Fibroblast of lung (primary cell): ENCODE data around the gene DIS3L2. TPM values are rescaled to one million over a fixed set of nuclear protein-coding genes. Genes with fewer than 3 reads are reported as not detected.
A peak's percentile ranks its signal among the peaks of the same experiment; 100 is the strongest.

Experiments used
- DNase-seq, 2 donors: peaks; one replicate each; pipeline versions ENCODE4 v3.0.0 to v3.0.0-alpha.2; 2010; ENCODE audit warnings: low read depth in 2 of 2
- H2AFZ ChIP-seq: 2 replicates; pipeline ENCODE4 v1.5.1; 2012; ENCODE audit warnings: low read length, control low read depth, inconsistent platforms
- H3K27ac ChIP-seq: 2 replicates; pipeline ENCODE4 v1.5.1; 2011; ENCODE audit warnings: low read length, control low read depth; ENCODE audit not compliant: insufficient read depth
- H3K27me3 ChIP-seq: 2 replicates; pipeline ENCODE4 v1.5.1; 2011; ENCODE audit warnings: mild to moderate bottlenecking, low read length; ENCODE audit not compliant: control insufficient read depth, insufficient read depth
- H3K36me3 ChIP-seq: 2 replicates; pipeline ENCODE4 v1.5.1; 2011; ENCODE audit warnings: low read length; ENCODE audit not compliant: control insufficient read depth, insufficient read depth
- H3K4me1 ChIP-seq: 2 replicates; pipeline ENCODE4 v1.5.1; 2011; ENCODE audit warnings: low read length; ENCODE audit not compliant: control insufficient read depth, insufficient read depth; ENCODE audit errors: extremely low read depth
- H3K4me2 ChIP-seq: 2 replicates; pipeline ENCODE4 v1.5.1; 2011; ENCODE audit warnings: low read length, control low read depth; ENCODE audit not compliant: insufficient read depth; ENCODE audit errors: extremely low read depth
- H3K4me3 ChIP-seq, 4 experiments: fragments of 200-600 bp in 1 of 4; sonication (generic) in 1 of 4; replicated peaks in 1 of 4; 2 replicates each; pipeline ENCODE4 v1.5.1; 2011 to 2016; ENCODE audit warnings: low read length in 4 of 4, low read depth in 3 of 4, mild to moderate bottlenecking in 3 of 4, control low read depth in 2 of 4, inconsistent platforms in 1 of 4, mixed read lengths in 1 of 4; ENCODE audit not compliant: insufficient read depth in 1 of 4; ENCODE audit errors: control extremely low read depth in 1 of 4
- H3K79me2 ChIP-seq: 2 replicates; pipeline ENCODE4 v1.5.1; 2012; ENCODE audit warnings: mild to moderate bottlenecking, low read length, inconsistent platforms; ENCODE audit not compliant: control insufficient read depth, insufficient read depth
- H3K9ac ChIP-seq: 2 replicates; pipeline ENCODE4 v1.5.1; 2011; ENCODE audit warnings: mild to moderate bottlenecking, low read length, control low read depth; ENCODE audit not compliant: insufficient read depth
- H3K9me3 ChIP-seq: 2 replicates; pipeline ENCODE4 v1.5.1; 2012; ENCODE audit warnings: low read depth, low read length; ENCODE audit not compliant: control insufficient read depth, insufficient read depth
- H4K20me1 ChIP-seq: 2 replicates; pipeline ENCODE4 v1.5.1; 2011; ENCODE audit warnings: low read length; ENCODE audit not compliant: control insufficient read depth, insufficient read depth; ENCODE audit errors: extremely low read depth
- EZH2 ChIP-seq: IDR thresholded peaks from 2 replicates; pipeline ENCODE4 v1.5.1; 2012; ENCODE audit warnings: low read length, control low read depth, mild to moderate bottlenecking; ENCODE audit errors: missing control alignments
- polyA plus RNA-seq, 2 donors: library from polyadenylated mRNA; depleted of rRNA in 1 of 2; stranded (reverse) in 1 of 2; unstranded in 1 of 2; fragments of >200 nt; gene quantifications; 2 replicates each; pipeline ENCODE4 v1.2.1, GENCODE V29; 2011 to 2012; ENCODE audit warnings: missing spikeins in 1 of 2
- total RNA-seq: library from RNA; depleted of rRNA; stranded (reverse); fragments of >200 nt; gene quantifications from 2 replicates; pipeline ENCODE4 v1.2.1, GENCODE V29; 2014
- TF ChIP-seq, protein P1 (sequence below), 2 donors: IDR thresholded peaks in 1 of 2; conservative IDR thresholded peaks in 1 of 2; 1 replicate in 1 of 2; 2 replicates in 1 of 2; pipeline ENCODE4 v1.5.1; 2011 to 2012; ENCODE audit warnings: low read length in 2 of 2, control low read depth in 1 of 2, inconsistent platforms in 1 of 2, low read depth in 1 of 2, mild to moderate bottlenecking in 1 of 2

DIS3L2 gene
- total and polyA plus RNA-seq, 2 donors (not counting 1 experiment from before 2014, with no cell fraction given): 5.2 to 15.2 TPM

- Histone ChIP-seq H3K27me3 (no peaks in the 10 kb centered on the region), H3K4me1 (no peaks in the 10 kb centered on the region), H2AFZ (no peak overlapping the region), H3K4me2 (no peak overlapping the region), H3K9me3 (no peaks in the 10 kb centered on the region), H3K79me2 (no peaks in the 10 kb centered on the region), H3K9ac (no peak overlapping the region), H4K20me1 (no peaks in the 10 kb centered on the region), H3K27ac (no peak overlapping the region), H3K4me3 (no peak overlapping the region), H3K36me3 (no peaks in the 10 kb centered on the region)
- TF ChIP-seq EZH2: no peak
- TF ChIP-seq, protein P1, sequence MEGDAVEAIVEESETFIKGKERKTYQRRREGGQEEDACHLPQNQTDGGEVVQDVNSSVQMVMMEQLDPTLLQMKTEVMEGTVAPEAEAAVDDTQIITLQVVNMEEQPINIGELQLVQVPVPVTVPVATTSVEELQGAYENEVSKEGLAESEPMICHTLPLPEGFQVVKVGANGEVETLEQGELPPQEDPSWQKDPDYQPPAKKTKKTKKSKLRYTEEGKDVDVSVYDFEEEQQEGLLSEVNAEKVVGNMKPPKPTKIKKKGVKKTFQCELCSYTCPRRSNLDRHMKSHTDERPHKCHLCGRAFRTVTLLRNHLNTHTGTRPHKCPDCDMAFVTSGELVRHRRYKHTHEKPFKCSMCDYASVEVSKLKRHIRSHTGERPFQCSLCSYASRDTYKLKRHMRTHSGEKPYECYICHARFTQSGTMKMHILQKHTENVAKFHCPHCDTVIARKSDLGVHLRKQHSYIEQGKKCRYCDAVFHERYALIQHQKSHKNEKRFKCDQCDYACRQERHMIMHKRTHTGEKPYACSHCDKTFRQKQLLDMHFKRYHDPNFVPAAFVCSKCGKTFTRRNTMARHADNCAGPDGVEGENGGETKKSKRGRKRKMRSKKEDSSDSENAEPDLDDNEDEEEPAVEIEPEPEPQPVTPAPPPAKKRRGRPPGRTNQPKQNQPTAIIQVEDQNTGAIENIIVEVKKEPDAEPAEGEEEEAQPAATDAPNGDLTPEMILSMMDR (conservative IDR thresholded peaks at IDR 0.05 in 1 of 2, IDR thresholded peaks at IDR 0.05 in 1 of 2; ENCODE audit: low read depth in 1 of 2, low read length in 2 of 2): peak; percentile 55 to 75
- DNase-seq: peak; percentile 25 to 54
Measured at GRCh38 chr2:232292395-232293154, 331.1 kb downstream of the DIS3L2 start.

DNA sequence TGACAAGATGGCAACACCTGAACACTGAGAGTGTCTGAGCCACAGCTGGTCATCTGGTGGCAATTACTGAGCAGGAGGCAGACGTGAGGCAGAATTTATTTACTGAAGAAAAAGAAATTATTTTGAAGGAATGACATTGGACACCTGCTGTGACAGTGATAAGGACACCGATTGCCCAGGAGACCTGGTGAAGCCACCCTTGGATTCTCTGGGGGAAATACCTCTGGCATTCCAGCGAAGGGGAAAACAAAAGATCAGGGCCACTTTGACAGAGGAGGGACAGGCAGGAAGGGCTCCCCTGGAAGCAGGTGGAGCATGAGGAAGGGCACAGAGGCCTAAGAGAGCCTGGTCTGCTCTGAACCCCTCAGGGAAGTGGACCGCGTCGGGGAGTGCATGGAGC lies 331.7 kb downstream of the DIS3L2 start:
- H3K79me2 ChIP-seq: no peaks in the 10 kb centered on the region
- no peak overlapping the region for H3K9ac ChIP-seq
- no peak for DNase-seq
- H3K36me3 ChIP-seq: no peaks in the 10 kb centered on the region
- no peaks in the 10 kb centered on the region for H4K20me1 ChIP-seq
- no peak overlapping the region for H3K4me3 ChIP-seq
- no peak for TF ChIP-seq EZH2
- TF ChIP-seq, protein P1 (conservative IDR thresholded peaks at IDR 0.05 in 1 of 2, IDR thresholded peaks at IDR 0.05 in 1 of 2; ENCODE audit: low read depth in 1 of 2, low read length in 2 of 2): no peak
- no peak overlapping the region for H3K4me2 ChIP-seq
- H3K27me3 ChIP-seq: no peaks in the 10 kb centered on the region
- H3K9me3 ChIP-seq: no peaks in the 10 kb centered on the region
- no peak overlapping the region for H3K27ac ChIP-seq
- H2AFZ ChIP-seq: no peak overlapping the region
- H3K4me1 ChIP-seq: no peaks in the 10 kb centered on the region

DNA sequence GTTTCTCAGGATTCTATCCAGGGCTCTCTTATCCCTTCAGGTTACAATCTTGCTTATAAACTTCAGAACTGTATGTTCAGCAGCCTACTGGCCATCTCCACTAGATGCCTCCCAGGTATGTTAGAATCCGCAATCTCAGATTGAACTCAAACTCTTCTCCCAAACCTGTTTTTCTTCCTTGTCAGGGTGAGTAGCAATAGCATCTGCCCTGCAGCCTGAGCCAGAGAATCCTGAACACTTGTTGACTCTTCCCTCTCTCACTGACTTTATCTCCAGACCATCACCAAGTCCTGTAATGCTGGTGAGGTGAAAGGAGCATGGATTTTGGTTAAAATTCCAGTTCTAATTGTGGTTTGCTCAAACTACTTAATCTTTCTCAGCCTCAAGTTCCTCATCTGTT lies 334.5 kb downstream of the DIS3L2 start:
- DNase-seq: no peak
- H3K79me2 ChIP-seq: no peaks in the 10 kb centered on the region
- no peaks in the 10 kb centered on the region for H3K4me1 ChIP-seq
- no peak overlapping the region for H3K4me2 ChIP-seq
- no peak overlapping the region for H3K4me3 ChIP-seq
- H3K9ac ChIP-seq: no peak overlapping the region
- no peaks in the 10 kb centered on the region for H3K36me3 ChIP-seq
- no peak overlapping the region for H3K27ac ChIP-seq
- H2AFZ ChIP-seq: no peak overlapping the region
- no peak for TF ChIP-seq EZH2
- TF ChIP-seq, protein P1 (conservative IDR thresholded peaks at IDR 0.05 in 1 of 2, IDR thresholded peaks at IDR 0.05 in 1 of 2; ENCODE audit: low read depth in 1 of 2, low read length in 2 of 2): no peak
- no peaks in the 10 kb centered on the region for H4K20me1 ChIP-seq
- H3K27me3 ChIP-seq: no peaks in the 10 kb centered on the region
- no peaks in the 10 kb centered on the region for H3K9me3 ChIP-seq
